GM12801 (cell line): Measurements from ENCODE around the gene PEA15.

Source experiments
- CTCF ChIP-seq: IDR thresholded peaks from one replicate; pipeline ENCODE4 v1.5.1; 2011; ENCODE audit warnings: control low read depth; ENCODE audit not compliant: insufficient read length; ENCODE audit errors: extremely low read depth

The PEA15 gene

GRCh38 chr1:160204526-160205241, 500 bp upstream of the PEA15 start:
- TF ChIP-seq CTCF = no peak

- no peak for TF ChIP-seq CTCF
Observed at GRCh38 chr1:160206036-160206389, 829 bp downstream of the PEA15 start.

DNA sequence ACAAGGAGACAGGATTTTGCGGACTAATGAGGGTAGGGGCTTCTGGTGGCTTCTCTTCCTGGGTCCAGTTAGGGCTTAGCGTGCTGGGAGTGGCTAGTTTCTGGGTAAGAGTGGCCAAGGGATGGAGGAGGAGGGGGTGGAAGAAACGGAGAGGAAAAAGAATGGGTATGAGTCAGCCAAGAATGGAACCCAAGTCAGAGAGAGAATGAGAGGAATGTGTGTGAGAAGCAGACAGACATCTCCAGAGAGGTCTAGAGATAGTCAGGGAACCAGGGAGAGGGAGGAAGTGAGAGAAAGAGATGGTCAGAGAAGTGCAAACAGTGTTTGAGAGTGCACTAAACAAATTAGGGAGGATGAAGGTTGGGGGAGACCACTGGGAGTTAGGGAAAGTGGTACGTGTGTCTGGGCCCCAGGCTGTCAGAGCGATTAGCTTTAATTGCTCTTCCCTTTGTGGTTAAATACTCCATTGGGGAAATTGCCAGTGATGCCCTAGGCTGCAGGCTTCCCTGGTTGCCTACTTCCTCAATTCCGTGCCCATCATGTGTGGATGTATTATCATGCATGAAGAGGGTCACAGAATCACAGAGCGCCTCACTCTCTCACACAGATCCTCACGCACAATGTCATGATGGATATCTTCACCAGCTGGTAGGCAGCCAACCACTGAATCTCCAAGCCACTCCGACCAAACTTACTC, 1.4 kb downstream of the PEA15 start:
- no peak for TF ChIP-seq CTCF

DNA sequence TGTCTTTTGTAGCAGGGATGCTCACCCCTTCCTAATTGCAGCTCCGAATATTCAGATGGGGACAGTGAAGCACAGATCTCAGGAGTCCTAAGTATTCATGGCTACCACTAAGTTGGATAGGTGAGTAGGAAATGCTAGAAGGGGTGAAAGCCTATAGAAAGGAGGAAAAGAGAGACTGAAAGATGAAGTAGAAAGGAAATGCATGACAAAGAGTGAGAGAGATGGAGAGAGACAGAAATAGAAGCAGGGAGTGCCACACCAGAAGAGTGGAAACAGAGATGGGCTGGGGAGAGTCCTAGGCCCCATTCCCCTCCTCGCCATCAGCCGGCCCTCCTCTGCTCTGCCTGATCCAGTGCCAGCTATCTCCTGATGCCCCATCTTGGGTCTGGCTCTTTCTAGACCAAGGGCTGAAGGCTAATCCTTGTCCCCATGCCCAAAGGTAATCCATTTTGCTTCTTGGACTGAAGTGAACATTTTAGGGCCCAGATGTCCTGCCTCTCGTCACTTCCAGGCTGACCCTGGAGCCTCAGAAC, 2.0 kb downstream of the PEA15 start:
- no peak for TF ChIP-seq CTCF

- TF ChIP-seq CTCF = no peak
Observed at GRCh38 chr1:160207771-160208556, 2.8 kb downstream of the PEA15 start.

GRCh38 chr1:160208557-160209320, 3.6 kb downstream of the PEA15 start:
- TF ChIP-seq CTCF = no peak
